H9 (cell line): ENCODE results near the gene CPM. TPM values are rescaled to one million over a fixed set of nuclear protein-coding genes. Genes with fewer than 3 reads are reported as not detected.

Experiments used
- DNase-seq: peaks from one replicate; pipeline ENCODE4 v3.0.0-alpha.2; 2017
- H2AFZ ChIP-seq: one replicate; pipeline ENCODE4 v1.6.1; 2013; ENCODE audit warnings: mild to moderate bottlenecking, low read length, control low read depth, moderate library complexity
- H2AK5ac ChIP-seq: 2 replicates; pipeline ENCODE4 v1.6.1; 2013; ENCODE audit warnings: low read length, control low read depth, mixed read lengths; ENCODE audit not compliant: insufficient read length
- H2BK120ac ChIP-seq: one replicate; pipeline ENCODE4 v1.6.1; 2013; ENCODE audit warnings: low read depth, mild to moderate bottlenecking, low read length, control low read depth, inconsistent platforms; ENCODE audit not compliant: poor library complexity, severe bottlenecking
- H2BK12ac ChIP-seq: 2 replicates; pipeline ENCODE4 v1.6.1; 2013; ENCODE audit warnings: low read length, control low read depth, mixed read lengths, low read depth; ENCODE audit not compliant: insufficient read length
- H2BK15ac ChIP-seq: 2 replicates; pipeline ENCODE4 v1.6.1; 2013; ENCODE audit warnings: low read depth, low read length, control low read depth
- H2BK20ac ChIP-seq: one replicate; pipeline ENCODE4 v1.6.1; 2013; ENCODE audit warnings: low read depth, mild to moderate bottlenecking, low read length, control low read depth, inconsistent platforms; ENCODE audit not compliant: poor library complexity, severe bottlenecking
- H2BK5ac ChIP-seq: 2 replicates; pipeline ENCODE4 v1.6.1; 2013; ENCODE audit warnings: low read length, control low read depth, mixed read lengths; ENCODE audit not compliant: insufficient read length
- H3K14ac ChIP-seq: 2 replicates; pipeline ENCODE4 v1.6.1; 2013; ENCODE audit warnings: low read length, control low read depth; ENCODE audit not compliant: insufficient read depth
- H3K18ac ChIP-seq: 2 replicates; pipeline ENCODE4 v1.6.1; 2013; ENCODE audit warnings: low read depth, mild to moderate bottlenecking, mixed read lengths, low read length, control low read depth; ENCODE audit not compliant: insufficient read length
- H3K23ac ChIP-seq: 2 replicates; pipeline ENCODE4 v1.6.1; 2013; ENCODE audit warnings: low read length, control low read depth, mixed read lengths, low read depth; ENCODE audit not compliant: insufficient read length
- H3K23me2 ChIP-seq: 2 replicates; pipeline ENCODE4 v1.6.1; 2013; ENCODE audit warnings: low read depth, mild to moderate bottlenecking, mixed read lengths, low read length, control low read depth; ENCODE audit not compliant: insufficient read length, poor library complexity, severe bottlenecking
- H3K27ac ChIP-seq: 2 replicates; pipeline ENCODE4 v1.5.1; 2013; ENCODE audit warnings: low read length, control low read depth, mixed read lengths, low read depth; ENCODE audit not compliant: insufficient read length
- H3K27me3 ChIP-seq: 2 replicates; pipeline ENCODE4 v1.6.1; 2013; ENCODE audit warnings: low read length, control low read depth, inconsistent platforms; ENCODE audit not compliant: insufficient read depth
- H3K4ac ChIP-seq: 2 replicates; pipeline ENCODE4 v1.6.1; 2013; ENCODE audit warnings: low read depth, mild to moderate bottlenecking, control low read depth, inconsistent platforms, low read length, moderate library complexity
- H3K4me1 ChIP-seq: 2 replicates; pipeline ENCODE4 v1.6.1; 2013; ENCODE audit warnings: low read length, control low read depth, inconsistent platforms; ENCODE audit not compliant: insufficient read depth
- H3K4me2 ChIP-seq: 2 replicates; pipeline ENCODE4 v1.6.1; 2013; ENCODE audit warnings: low read length, control low read depth, mixed read lengths; ENCODE audit not compliant: insufficient read length, insufficient read depth
- H3K56ac ChIP-seq: 2 replicates; pipeline ENCODE4 v1.6.1; 2013; ENCODE audit warnings: low read depth, mild to moderate bottlenecking, mixed read lengths, low read length, control low read depth; ENCODE audit not compliant: insufficient read length
- H3K79me1 ChIP-seq: 2 replicates; pipeline ENCODE4 v1.6.1; 2013; ENCODE audit warnings: low read depth, mild to moderate bottlenecking, moderate library complexity, low read length, control low read depth, inconsistent platforms; ENCODE audit not compliant: insufficient read depth, poor library complexity, severe bottlenecking
- H3K79me2 ChIP-seq: 2 replicates; pipeline ENCODE4 v1.6.1; 2013; ENCODE audit warnings: low read length, control low read depth, inconsistent platforms; ENCODE audit not compliant: insufficient read depth
- H3K9ac ChIP-seq: 2 replicates; pipeline ENCODE4 v1.6.1; 2013; ENCODE audit warnings: low read length, control low read depth, mixed read lengths; ENCODE audit not compliant: insufficient read length; ENCODE audit errors: extremely low read depth
- H3K9me3 ChIP-seq: one replicate; pipeline ENCODE4 v1.6.1; 2013; ENCODE audit warnings: low read depth, low read length, inconsistent platforms; ENCODE audit not compliant: control insufficient read depth
- H3T11ph ChIP-seq: one replicate; pipeline ENCODE4 v1.6.1; 2013; ENCODE audit warnings: mild to moderate bottlenecking, low read length, control low read depth, inconsistent platforms
- H4K20me1 ChIP-seq: one replicate; pipeline ENCODE4 v1.6.1; 2013; ENCODE audit not compliant: control insufficient read depth, insufficient read length, insufficient read depth
- H4K5ac ChIP-seq: 2 replicates; pipeline ENCODE4 v1.6.1; 2013; ENCODE audit warnings: low read depth, mild to moderate bottlenecking, mixed read lengths, low read length, control low read depth; ENCODE audit not compliant: insufficient read length
- H4K8ac ChIP-seq: replicated peaks from 2 replicates; pipeline ENCODE4 v1.6.1; 2013; ENCODE audit warnings: low read length, control low read depth, mixed read lengths, low read depth; ENCODE audit not compliant: insufficient read length
- H4K91ac ChIP-seq: 2 replicates; pipeline ENCODE4 v1.6.1; 2013; ENCODE audit warnings: low read depth, mild to moderate bottlenecking, moderate library complexity, mixed read lengths, low read length, control low read depth; ENCODE audit not compliant: insufficient read length
- H3K27ac Mint-ChIP-seq, 3 experiments: 2 replicates in 2 of 3; 3 replicates in 1 of 3; pipeline ENCODE4 v1.8.0; 2020 to 2021; ENCODE audit warnings: mixed read lengths in 3 of 3, mild to moderate bottlenecking in 1 of 3, moderate library complexity in 1 of 3
- H3K27me3 Mint-ChIP-seq: 2 replicates; pipeline ENCODE4 v1.8.0; 2021; ENCODE audit warnings: low read depth, mild to moderate bottlenecking, moderate library complexity, mixed read lengths
- H3K36me3 Mint-ChIP-seq, 3 experiments: 2 replicates in 2 of 3; 3 replicates in 1 of 3; pipeline ENCODE4 v1.8.0; 2020 to 2021; ENCODE audit warnings: low read depth in 3 of 3, mixed read lengths in 3 of 3; ENCODE audit not compliant: insufficient read depth in 1 of 3
- H3K4me1 Mint-ChIP-seq, 2 experiments: 2 replicates each; pipeline ENCODE4 v1.8.0; 2020; ENCODE audit warnings: mixed read lengths in 2 of 2
- H3K4me3 Mint-ChIP-seq, 2 experiments: 2 replicates in 1 of 2; 3 replicates in 1 of 2; pipeline ENCODE4 v1.8.0; 2020 to 2021; ENCODE audit warnings: mild to moderate bottlenecking in 2 of 2, mixed read lengths in 2 of 2, moderate library complexity in 1 of 2
- H3K9me3 Mint-ChIP-seq, 2 experiments: 2 replicates in 1 of 2; 3 replicates in 1 of 2; pipeline ENCODE4 v1.8.0; 2020; ENCODE audit warnings: mild to moderate bottlenecking in 2 of 2, mixed read lengths in 2 of 2, moderate library complexity in 1 of 2
- CTCF ChIP-seq: fragments of 200-600 bp; sonication (generic); conservative IDR thresholded peaks from 3 replicates; pipeline ENCODE4 v1.8.0; 2021; ENCODE audit warnings: antibody characterized with exemption, mild to moderate bottlenecking
- WGBS: extraction: QIAGEN DNeasy Blood & Tissue Kit; methylation state at CpG from one replicate; pipeline ENCODE4 v1.1.7; 2013; ENCODE audit warnings: missing lambda C conversion rate, low lambda C conversion rate, mixed read lengths; ENCODE audit not compliant: insufficient read length; ENCODE audit errors: extremely low coverage; 5-methylcytosine and 5-hydroxymethylcytosine counted together
- total RNA-seq: library from RNA; stranded (reverse); gene quantifications from 2 replicates; pipeline ENCODE4 v1.2.1, GENCODE V29; 2021

CPM gene
- total RNA-seq, 1 experiment from 2014 or later: 1.2 TPM

GRCh38 chr12:68977909-68978610 lies 45.1 kb upstream of the CPM start:
- no peak overlapping the region for H3T11ph ChIP-seq
- no peak overlapping the region for H3K27ac ChIP-seq
- Mint-ChIP-seq H3K4me3 (no peak overlapping the region), H3K27ac (no peak overlapping the region), H3K4me1 (peaks cover 23 to 25% of the 10 kb centered on the region in 2 experiments), H3K27me3 (peaks cover 1% of the 10 kb centered on the region), H3K36me3 (peaks cover 0 to 7% (median 0%) of the 10 kb centered on the region in 3 experiments; a peak in 3 of 7 replicates), H3K9me3 (peaks cover 7 to 11% of the 10 kb centered on the region in 2 experiments)
- H3K4me2 ChIP-seq: no peak overlapping the region
- H2AK5ac ChIP-seq: no peak overlapping the region
- H3K9me3 ChIP-seq: no peaks in the 10 kb centered on the region
- no peak overlapping the region for H2AFZ ChIP-seq
- no peak overlapping the region for H4K5ac ChIP-seq
- H4K20me1 ChIP-seq: no peaks in the 10 kb centered on the region
- H2BK5ac ChIP-seq: no peak overlapping the region
- H3K23ac ChIP-seq: no peak overlapping the region
- no peak overlapping the region for H3K18ac ChIP-seq
- H2BK15ac ChIP-seq: no peak overlapping the region
- H3K56ac ChIP-seq: no peak overlapping the region
- no peak overlapping the region for H2BK120ac ChIP-seq
- no peak for TF ChIP-seq CTCF
- peaks cover 2% of the 10 kb centered on the region; the same call in 1 of the 2 replicates for H3K4me1 ChIP-seq
- H3K9ac ChIP-seq: no peak overlapping the region
- H3K27me3 ChIP-seq: no peaks in the 10 kb centered on the region
- H4K8ac ChIP-seq: no peak overlapping the region
- no peak overlapping the region for H3K4ac ChIP-seq
- no peaks in the 10 kb centered on the region for H3K79me1 ChIP-seq
- DNase-seq: no peak
- no peak overlapping the region for H2BK12ac ChIP-seq
- H4K91ac ChIP-seq: no peak overlapping the region
- WGBS: no CpG with 5 or more reads among the region's 1 CpG
- no peak overlapping the region for H3K14ac ChIP-seq
- H2BK20ac ChIP-seq: no peak overlapping the region
- no peaks in the 10 kb centered on the region for H3K23me2 ChIP-seq
- H3K79me2 ChIP-seq: no peaks in the 10 kb centered on the region
